Loucy (cell line): ENCODE data around the gene ANAPC16.

ENCODE experiments used
- H2AFZ ChIP-seq: fragments of 200-600 bp; sonication (generic); 2 replicates; pipeline ENCODE4 v1.6.0; 2016; ENCODE audit warnings: antibody characterized with exemption, mild to moderate bottlenecking, low read length, moderate library complexity
- H3F3A ChIP-seq: fragments of 200-600 bp; 2 replicates; pipeline ENCODE4 v1.6.0; 2016; ENCODE audit warnings: antibody characterized with exemption, low read depth, mild to moderate bottlenecking
- H3K27me3 ChIP-seq: fragments of 200-600 bp; sonication (generic); 2 replicates; pipeline ENCODE4 v1.6.1; 2014; ENCODE audit warnings: low read length, mild to moderate bottlenecking; ENCODE audit not compliant: insufficient read depth, poor library complexity, severe bottlenecking
- H3K36me3 ChIP-seq: fragments of 200-600 bp; sonication (generic); 2 replicates; pipeline ENCODE4 v1.6.1; 2016; ENCODE audit warnings: low read length; ENCODE audit not compliant: insufficient read depth
- H3K4me1 ChIP-seq: fragments of 200-600 bp; sonication (generic); 2 replicates; pipeline ENCODE4 v1.5.1; 2014; ENCODE audit warnings: low read length, mild to moderate bottlenecking; ENCODE audit not compliant: insufficient read depth, poor library complexity, severe bottlenecking
- H3K4me2 ChIP-seq: fragments of 200-600 bp; sonication (generic); 2 replicates; pipeline ENCODE4 v1.6.0; 2014; ENCODE audit warnings: antibody characterized with exemption, low read length, low read depth, mild to moderate bottlenecking; ENCODE audit not compliant: poor library complexity, severe bottlenecking
- H3K4me3 ChIP-seq: fragments of 200-600 bp; sonication (generic); 2 replicates; pipeline ENCODE4 v1.5.1; 2014; ENCODE audit warnings: low read length, mild to moderate bottlenecking, mixed read lengths; ENCODE audit not compliant: poor library complexity, severe bottlenecking
- H3K79me2 ChIP-seq: fragments of 200-600 bp; sonication (generic); 2 replicates; pipeline ENCODE4 v1.6.1; 2014; ENCODE audit warnings: low read length; ENCODE audit not compliant: insufficient read depth
- H3K9ac ChIP-seq: fragments of 200-600 bp; sonication (generic); 2 replicates; pipeline ENCODE4 v1.6.0; 2014; ENCODE audit warnings: mild to moderate bottlenecking, low read depth, low read length, moderate library complexity; ENCODE audit not compliant: poor library complexity, severe bottlenecking
- H3K9me2 ChIP-seq: fragments of 200-600 bp; sonication (generic); replicated peaks from 2 replicates; pipeline ENCODE4 v1.6.1; 2016; ENCODE audit warnings: low read depth, low read length, mixed read lengths
- H3K9me3 ChIP-seq: fragments of 200-600 bp; sonication (generic); 2 replicates; pipeline ENCODE4 v1.6.1; 2014; ENCODE audit warnings: mild to moderate bottlenecking, antibody characterized with exemption, low read length, low read depth; ENCODE audit not compliant: insufficient read depth
- H4K20me1 ChIP-seq: fragments of 200-600 bp; sonication (generic); 2 replicates; pipeline ENCODE4 v1.6.0; 2014; ENCODE audit warnings: antibody characterized with exemption, low read length, mild to moderate bottlenecking; ENCODE audit not compliant: insufficient read depth, poor library complexity, severe bottlenecking
- EZH2phosphoT487 ChIP-seq: fragments of 200-600 bp; IDR thresholded peaks from 2 replicates; pipeline ENCODE4 v1.6.1; 2018; ENCODE audit warnings: antibody characterized with exemption, mild to moderate bottlenecking, moderate library complexity, borderline replicate concordance
- TF ChIP-seq, protein P1 (sequence below): fragments of 200-600 bp; sonication (generic); conservative IDR thresholded peaks from 2 replicates; pipeline ENCODE4 v1.5.1; 2014; ENCODE audit warnings: mild to moderate bottlenecking, antibody characterized with exemption, low read length

The ANAPC16 gene

DNA sequence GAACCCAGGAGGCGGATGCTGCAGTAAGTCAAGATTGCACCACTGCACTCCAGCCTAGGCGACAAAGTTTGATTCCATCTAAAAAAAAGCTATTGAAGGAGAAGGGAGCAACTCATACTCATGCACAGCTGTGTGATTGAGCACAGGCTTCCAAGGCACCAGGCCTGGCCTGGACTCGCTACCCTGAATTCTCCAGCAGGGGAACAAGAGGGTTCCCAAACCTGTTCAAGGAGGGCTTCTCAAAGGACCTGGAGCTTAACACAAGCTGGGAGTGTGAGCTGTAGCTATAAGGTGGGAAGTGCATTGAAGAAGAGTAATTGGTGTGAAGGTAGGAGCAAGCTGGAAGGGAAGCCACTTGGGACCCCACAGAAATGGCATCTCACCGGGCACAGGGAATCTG, 42.8 kb downstream of the ANAPC16 start:
- Histone ChIP-seq H3K4me1 (peaks cover 79% of the 10 kb centered on the region), H2AFZ (no peak overlapping the region), H4K20me1 (no peaks in the 10 kb centered on the region), H3F3A (peaks cover 8% of the 10 kb centered on the region; the same call in 1 of the 2 replicates), H3K79me2 (0 out of 2 replicates have a peak, but pooled peaks cover 6% of the 10 kb centered on the region), H3K9ac (no peak overlapping the region), H3K36me3 (no peaks in the 10 kb centered on the region), H3K9me2 (no peaks in the 10 kb centered on the region), H3K4me2 (no peak overlapping the region), H3K27me3 (no peaks in the 10 kb centered on the region), H3K4me3 (no peak overlapping the region), H3K9me3 (no peaks in the 10 kb centered on the region)
- TF ChIP-seq EZH2phosphoT487, result no peak
- TF ChIP-seq, protein P1, sequence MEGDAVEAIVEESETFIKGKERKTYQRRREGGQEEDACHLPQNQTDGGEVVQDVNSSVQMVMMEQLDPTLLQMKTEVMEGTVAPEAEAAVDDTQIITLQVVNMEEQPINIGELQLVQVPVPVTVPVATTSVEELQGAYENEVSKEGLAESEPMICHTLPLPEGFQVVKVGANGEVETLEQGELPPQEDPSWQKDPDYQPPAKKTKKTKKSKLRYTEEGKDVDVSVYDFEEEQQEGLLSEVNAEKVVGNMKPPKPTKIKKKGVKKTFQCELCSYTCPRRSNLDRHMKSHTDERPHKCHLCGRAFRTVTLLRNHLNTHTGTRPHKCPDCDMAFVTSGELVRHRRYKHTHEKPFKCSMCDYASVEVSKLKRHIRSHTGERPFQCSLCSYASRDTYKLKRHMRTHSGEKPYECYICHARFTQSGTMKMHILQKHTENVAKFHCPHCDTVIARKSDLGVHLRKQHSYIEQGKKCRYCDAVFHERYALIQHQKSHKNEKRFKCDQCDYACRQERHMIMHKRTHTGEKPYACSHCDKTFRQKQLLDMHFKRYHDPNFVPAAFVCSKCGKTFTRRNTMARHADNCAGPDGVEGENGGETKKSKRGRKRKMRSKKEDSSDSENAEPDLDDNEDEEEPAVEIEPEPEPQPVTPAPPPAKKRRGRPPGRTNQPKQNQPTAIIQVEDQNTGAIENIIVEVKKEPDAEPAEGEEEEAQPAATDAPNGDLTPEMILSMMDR, result no peak; the same call in 1 of the 2 replicates

DNA sequence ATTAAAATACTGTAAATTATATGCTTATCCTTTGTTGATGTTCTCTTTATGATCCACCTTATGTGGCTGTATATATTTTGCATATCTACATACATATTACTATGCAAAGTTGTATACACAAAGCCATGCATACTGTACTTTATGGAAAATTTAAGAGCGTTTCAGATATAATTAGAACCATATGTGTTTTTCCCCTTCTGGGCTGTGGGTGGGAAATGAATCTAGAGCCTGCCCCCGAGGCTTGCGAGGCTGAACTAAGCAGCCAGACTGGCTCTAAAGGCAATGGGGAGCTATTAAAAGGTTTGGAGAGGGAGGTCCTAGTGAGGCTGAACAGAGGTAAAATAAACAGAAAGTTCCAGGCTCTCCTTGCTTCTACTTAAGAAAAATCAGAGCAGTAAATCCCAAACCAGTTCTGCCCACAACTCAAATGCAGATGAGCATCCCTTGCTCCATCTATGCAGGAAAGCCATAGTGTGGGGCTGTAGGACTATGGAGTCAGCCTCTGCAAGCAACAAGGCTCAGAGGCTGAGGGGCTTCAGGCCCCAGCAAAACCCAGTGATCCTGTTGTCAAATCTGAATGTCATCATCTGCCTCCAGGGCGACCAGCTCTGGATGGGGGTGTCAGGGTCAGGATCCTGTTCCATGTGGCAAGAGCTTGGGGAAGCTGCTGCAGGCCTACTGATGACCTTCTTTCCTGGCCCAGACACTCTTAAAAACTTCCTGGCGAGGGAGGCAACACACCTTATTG, 43.9 kb downstream of the ANAPC16 start:
- TF ChIP-seq, protein P1, result no peak
- no peak for TF ChIP-seq EZH2phosphoT487
- H3K4me3 ChIP-seq, result peak overlapping the region; percentile 74
- H3K27me3 ChIP-seq, result no peaks in the 10 kb centered on the region
- H3F3A ChIP-seq, result peaks cover 8% of the 10 kb centered on the region; the same call in 1 of the 2 replicates
- H3K36me3 ChIP-seq, result no peaks in the 10 kb centered on the region
- H2AFZ ChIP-seq, result no peak overlapping the region
- H3K9ac ChIP-seq, result peak overlapping the region; percentile 90
- H3K4me1 ChIP-seq, result peaks cover 81% of the 10 kb centered on the region
- H4K20me1 ChIP-seq, result no peaks in the 10 kb centered on the region
- 0 out of 2 replicates have a peak, but pooled peaks cover under 1% of the 10 kb centered on the region for H3K79me2 ChIP-seq
- peak overlapping the region; percentile 94 for H3K4me2 ChIP-seq
- H3K9me3 ChIP-seq, result no peaks in the 10 kb centered on the region
- H3K9me2 ChIP-seq, result no peaks in the 10 kb centered on the region

DNA sequence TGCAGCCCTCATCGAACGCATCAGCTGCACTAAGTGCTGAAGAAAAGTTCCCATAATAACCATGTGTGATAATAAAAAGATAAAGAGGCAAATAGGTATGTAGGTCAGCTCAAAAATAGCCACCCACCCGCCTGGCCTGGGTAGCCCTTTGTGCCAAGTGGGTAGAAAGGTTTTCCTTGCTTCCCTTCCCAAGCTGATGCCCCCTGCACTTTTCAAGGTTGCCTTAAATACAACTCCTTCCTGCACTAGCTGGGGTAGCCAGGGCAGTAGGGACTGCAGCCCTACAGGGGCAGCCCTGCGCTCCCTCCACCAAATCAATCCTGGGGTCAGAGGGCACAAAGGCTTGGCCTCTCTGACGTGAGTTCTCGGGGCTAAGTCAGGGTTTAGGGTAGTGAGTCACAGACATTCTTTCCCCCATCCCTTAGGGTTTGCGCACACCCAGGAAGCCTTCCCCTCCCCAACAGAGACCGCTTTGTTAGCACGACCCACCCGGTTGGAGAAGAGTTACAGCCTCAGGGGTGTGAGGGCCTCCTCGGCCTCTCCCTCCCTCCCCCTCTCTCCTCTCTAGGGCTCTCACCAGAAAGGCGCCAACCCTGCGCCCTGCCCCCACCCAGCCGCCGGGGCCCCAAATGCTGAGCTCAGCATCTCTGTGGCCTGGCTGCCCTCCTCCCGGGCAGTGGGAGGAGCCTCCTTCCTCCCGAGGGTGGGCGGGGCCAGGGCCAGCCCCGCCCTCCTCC, 44.6 kb downstream of the ANAPC16 start:
- Histone ChIP-seq H3K36me3 (no peaks in the 10 kb centered on the region), H2AFZ (peak overlapping the region; percentile 44), H4K20me1 (no peaks in the 10 kb centered on the region), H3F3A (peaks cover 8% of the 10 kb centered on the region; the same call in 1 of the 2 replicates), H3K4me3 (peak overlapping the region; percentile 74), H3K9me2 (no peaks in the 10 kb centered on the region), H3K9me3 (no peaks in the 10 kb centered on the region), H3K4me2 (peak overlapping the region; percentile 94), H3K4me1 (peaks cover 81% of the 10 kb centered on the region), H3K79me2 (no peaks in the 10 kb centered on the region), H3K27me3 (no peaks in the 10 kb centered on the region), H3K9ac (peak overlapping the region; percentile 90)
- TF ChIP-seq, protein P1, result no peak
- no peak for TF ChIP-seq EZH2phosphoT487
